ENCODE data around the gene SLC25A4. TPM values are rescaled to one million over a fixed set of nuclear protein-coding genes. Genes with fewer than 3 reads are reported as not detected.
A peak's percentile ranks its signal among the peaks of the same experiment; 100 is the strongest.

Gene SLC25A4
- total RNA-seq, 2 experiments from 2014 or later, result 5.8 to 6.4 TPM

GRCh38 chr4:185165605-185166063, 22.6 kb downstream of the SLC25A4 start:
- CTCF ChIA-PET, result interaction anchor here (1.6 to 2.5 kb wide), 2 partner anchors 19 to 31 kb away, joined by 4 to 13 read pairs; no protein-coding TSS in a partner anchor
- DNase-seq, result no peak
- no peaks in the 10 kb centered on the region for H3K9me3 Mint-ChIP-seq (ENCODE audit: low read depth)
- peak overlapping the region; percentile 59 for H3K27ac Mint-ChIP-seq
- peak; percentile 80 for ATAC-seq
- H3K36me3 Mint-ChIP-seq, result peaks cover 48% of the 10 kb centered on the region
- H3K27me3 Mint-ChIP-seq, result no peaks in the 10 kb centered on the region
- H3K4me3 Mint-ChIP-seq, result peak overlapping the region; percentile 9
- peaks cover 12% of the 10 kb centered on the region for H3K4me1 Mint-ChIP-seq

GRCh38 chr4:185167234-185167633, 24.2 kb downstream of the SLC25A4 start:
- no peaks in the 10 kb centered on the region for H3K9me3 Mint-ChIP-seq (ENCODE audit: low read depth)
- no peaks in the 10 kb centered on the region for H3K27me3 Mint-ChIP-seq
- peaks cover 12% of the 10 kb centered on the region for H3K4me1 Mint-ChIP-seq
- ATAC-seq (no peak), DNase-seq (no peak)
- H3K36me3 Mint-ChIP-seq, result peaks cover 41% of the 10 kb centered on the region
- H3K4me3 Mint-ChIP-seq, result no peak overlapping the region
- CTCF ChIA-PET, result interaction anchor here (1.7 to 2.5 kb wide), 3 partner anchors 17 to 25 kb away, joined by 3 to 13 read pairs (median 4); partner anchors contain the start of gene SLC25A4
- H3K27ac Mint-ChIP-seq, result no peak overlapping the region

- Mint-ChIP-seq H3K9me3 (ENCODE audit: low read depth) (no peaks in the 10 kb centered on the region), H3K4me3 (no peak overlapping the region), H3K27ac (no peak overlapping the region), H3K4me1 (no peaks in the 10 kb centered on the region), H3K36me3 (peaks cover 38% of the 10 kb centered on the region), H3K27me3 (no peaks in the 10 kb centered on the region)
- CTCF ChIA-PET, result no interaction called here
- DNase-seq, result no peak
- no peak for ATAC-seq
Observed at GRCh38 chr4:185171373-185172071, 28.5 kb downstream of the SLC25A4 start.

GRCh38 chr4:185179488-185179887, 36.4 kb downstream of the SLC25A4 start:
- no peaks in the 10 kb centered on the region for H3K27me3 Mint-ChIP-seq
- no peak overlapping the region for H3K4me3 Mint-ChIP-seq
- DNase-seq (no peak), ATAC-seq (peak; percentile 23)
- peaks cover 8% of the 10 kb centered on the region for H3K36me3 Mint-ChIP-seq
- H3K27ac Mint-ChIP-seq, result no peak overlapping the region
- no peaks in the 10 kb centered on the region for H3K9me3 Mint-ChIP-seq (ENCODE audit: low read depth)
- H3K4me1 Mint-ChIP-seq, result peaks cover 20% of the 10 kb centered on the region
- CTCF ChIA-PET, result no interaction called here

GRCh38 chr4:185182239-185182638, 39.2 kb downstream of the SLC25A4 start:
- H3K9me3 Mint-ChIP-seq (ENCODE audit: low read depth), result no peaks in the 10 kb centered on the region
- H3K27ac Mint-ChIP-seq, result no peak overlapping the region
- peaks cover 24% of the 10 kb centered on the region for H3K4me1 Mint-ChIP-seq
- ATAC-seq, result no peak
- CTCF ChIA-PET, result interaction anchor here (1.1 to 4.1 kb wide), 8 partner anchors 8 to 177 kb away, joined by 3 to 21 read pairs (median 8); partner anchors contain the start of gene SLC25A4
- H3K27me3 Mint-ChIP-seq, result no peaks in the 10 kb centered on the region
- peaks cover 5% of the 10 kb centered on the region for H3K36me3 Mint-ChIP-seq
- no peak overlapping the region for H3K4me3 Mint-ChIP-seq
- no peak for DNase-seq

GRCh38 chr4:185183622-185184281, 40.7 kb downstream of the SLC25A4 start:
- Mint-ChIP-seq H3K27me3 (no peaks in the 10 kb centered on the region), H3K4me3 (no peak overlapping the region), H3K9me3 (ENCODE audit: low read depth) (no peaks in the 10 kb centered on the region), H3K36me3 (peaks cover 8% of the 10 kb centered on the region), H3K27ac (no peak overlapping the region), H3K4me1 (peaks cover 26% of the 10 kb centered on the region)
- DNase-seq (peak; percentile 82), ATAC-seq (peak; percentile 91)
- CTCF ChIA-PET, result interaction anchor here (0.7 to 4.1 kb wide), 25 partner anchors 9 to 415 kb away, joined by 3 to 21 read pairs (median 6); partner anchors contain the start of genes SLC25A4 and SNX25

- Mint-ChIP-seq H3K27me3 (no peaks in the 10 kb centered on the region), H3K4me3 (no peak overlapping the region), H3K4me1 (peaks cover 23% of the 10 kb centered on the region), H3K27ac (no peak overlapping the region), H3K9me3 (ENCODE audit: low read depth) (no peaks in the 10 kb centered on the region), H3K36me3 (peaks cover 18% of the 10 kb centered on the region)
- no peak for ATAC-seq
- no peak for DNase-seq
- CTCF ChIA-PET, result interaction anchor here (0.8 to 2.4 kb wide), 4 partner anchors 11 to 36 kb away, joined by 3 to 16 read pairs (median 4); no protein-coding TSS in a partner anchor
Observed at GRCh38 chr4:185186769-185187168, 43.7 kb downstream of the SLC25A4 start.

- CTCF ChIA-PET, result no interaction called here
- Mint-ChIP-seq H3K9me3 (ENCODE audit: low read depth) (no peaks in the 10 kb centered on the region), H3K36me3 (peaks cover 18% of the 10 kb centered on the region), H3K4me1 (peaks cover 24% of the 10 kb centered on the region), H3K27me3 (no peaks in the 10 kb centered on the region), H3K4me3 (no peak overlapping the region), H3K27ac (no peak overlapping the region)
- ATAC-seq, result no peak
- DNase-seq, result no peak
Observed at GRCh38 chr4:185189606-185190305, 46.7 kb downstream of the SLC25A4 start.

GRCh38 chr4:185190306-185190856, 47.3 kb downstream of the SLC25A4 start:
- H3K27ac Mint-ChIP-seq, result no peak overlapping the region
- H3K9me3 Mint-ChIP-seq (ENCODE audit: low read depth), result no peaks in the 10 kb centered on the region
- CTCF ChIA-PET, result no interaction called here
- ATAC-seq (no peak), DNase-seq (no peak)
- H3K4me1 Mint-ChIP-seq, result peaks cover 26% of the 10 kb centered on the region
- H3K4me3 Mint-ChIP-seq, result no peak overlapping the region
- H3K36me3 Mint-ChIP-seq, result peaks cover 19% of the 10 kb centered on the region
- H3K27me3 Mint-ChIP-seq, result no peaks in the 10 kb centered on the region

GRCh38 chr4:185192059-185192458, 49.0 kb downstream of the SLC25A4 start:
- Mint-ChIP-seq H3K4me3 (no peak overlapping the region), H3K27me3 (no peaks in the 10 kb centered on the region), H3K4me1 (peaks cover 29% of the 10 kb centered on the region), H3K9me3 (ENCODE audit: low read depth) (no peaks in the 10 kb centered on the region), H3K27ac (no peak overlapping the region), H3K36me3 (peaks cover 22% of the 10 kb centered on the region)
- CTCF ChIA-PET, result no interaction called here
- DNase-seq (no peak), ATAC-seq (peak; percentile 20)

- DNase-seq (no peak), ATAC-seq (no peak)
- Mint-ChIP-seq H3K4me3 (no peak overlapping the region), H3K36me3 (peaks cover 17% of the 10 kb centered on the region), H3K27me3 (no peaks in the 10 kb centered on the region), H3K27ac (no peak overlapping the region), H3K4me1 (peaks cover 26% of the 10 kb centered on the region), H3K9me3 (ENCODE audit: low read depth) (no peaks in the 10 kb centered on the region)
- CTCF ChIA-PET, result interaction anchor here (4.8 kb wide), 1 partner anchor 9 kb away, joined by 16 read pairs; no protein-coding TSS in a partner anchor
Observed at GRCh38 chr4:185194924-185195888, 52.1 kb downstream of the SLC25A4 start.

GRCh38 chr4:185196437-185196836, 53.4 kb downstream of the SLC25A4 start:
- DNase-seq (no peak), ATAC-seq (no peak)
- no peaks in the 10 kb centered on the region for H3K27me3 Mint-ChIP-seq
- peaks cover 24% of the 10 kb centered on the region for H3K4me1 Mint-ChIP-seq
- H3K36me3 Mint-ChIP-seq, result peaks cover 9% of the 10 kb centered on the region
- H3K9me3 Mint-ChIP-seq (ENCODE audit: low read depth), result no peaks in the 10 kb centered on the region
- H3K4me3 Mint-ChIP-seq, result no peak overlapping the region
- CTCF ChIA-PET, result interaction anchor here (1.6 to 4.8 kb wide), 3 partner anchors 10 to 157 kb away, joined by 4 to 17 read pairs (median 16); no protein-coding TSS in a partner anchor
- no peak overlapping the region for H3K27ac Mint-ChIP-seq

All from activated CD8-positive, alpha-beta memory T cell treated with anti-CD3 and anti-CD28 coated beads, Interleukin-2, amount 10 ng/mL, durations not matched to agents 7 days and 5 days (primary cell).